ENCODE results near the gene NUDT13.

DNA sequence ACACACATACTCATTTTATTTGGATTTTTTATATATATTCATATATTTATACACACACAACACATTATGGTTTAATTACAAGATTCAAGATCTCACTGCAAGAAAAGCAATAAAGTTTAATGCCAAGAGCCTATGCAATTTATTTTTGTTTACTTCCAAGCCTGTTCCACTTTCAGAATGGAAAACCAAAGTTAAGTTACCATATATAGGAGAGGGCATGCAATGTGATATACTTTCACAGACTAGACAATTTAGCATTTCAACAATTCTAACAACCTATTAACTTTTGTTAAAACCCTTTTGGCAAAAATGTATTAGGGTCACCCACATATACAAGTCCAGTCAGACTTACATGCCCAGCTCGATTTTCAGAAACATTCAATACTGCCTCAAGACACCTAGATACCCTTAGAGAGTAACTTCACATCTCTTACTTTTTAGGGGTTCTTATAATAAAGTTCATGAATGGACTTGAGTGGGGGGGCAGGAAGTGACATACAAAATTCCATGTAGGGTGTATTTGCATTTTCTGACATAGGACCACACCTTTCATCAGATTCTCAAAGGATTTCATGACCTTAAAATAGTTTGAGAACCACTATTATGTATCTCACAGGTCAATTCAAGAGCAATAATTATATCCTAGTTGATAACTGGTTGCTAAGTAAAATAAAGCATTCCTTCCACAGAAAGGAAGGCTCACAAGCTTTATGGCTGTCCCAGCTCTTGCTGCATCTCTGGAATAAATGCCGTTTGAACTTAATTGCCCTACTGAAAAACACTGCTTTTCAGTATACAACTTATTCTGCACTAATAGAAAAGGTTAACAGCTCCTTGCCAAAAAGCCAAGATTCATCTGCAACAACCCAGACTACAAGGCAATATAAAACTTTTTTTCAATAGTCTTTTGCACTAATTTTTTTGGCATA lies 16.1 kb upstream of the NUDT13 start:
- TF ChIP-seq GATA3 (IDR thresholded peaks at IDR 0.05; ENCODE audit: low read depth, low read length) (no peak), GATA2 (IDR thresholded peaks at IDR 0.05; ENCODE audit: low read depth, low read length) (no peak)

All from SH-SY5Y (cell line).